LNCAP (cell line): ENCODE data around the gene CAB39.

Experiments used
- TF ChIP-seq, protein P1 (sequence below): fragments of 450-650 bp; IDR thresholded peaks from 2 replicates; pipeline ENCODE4 v1.5.1; 2017; ENCODE audit warnings: mild to moderate bottlenecking

Gene CAB39

DNA sequence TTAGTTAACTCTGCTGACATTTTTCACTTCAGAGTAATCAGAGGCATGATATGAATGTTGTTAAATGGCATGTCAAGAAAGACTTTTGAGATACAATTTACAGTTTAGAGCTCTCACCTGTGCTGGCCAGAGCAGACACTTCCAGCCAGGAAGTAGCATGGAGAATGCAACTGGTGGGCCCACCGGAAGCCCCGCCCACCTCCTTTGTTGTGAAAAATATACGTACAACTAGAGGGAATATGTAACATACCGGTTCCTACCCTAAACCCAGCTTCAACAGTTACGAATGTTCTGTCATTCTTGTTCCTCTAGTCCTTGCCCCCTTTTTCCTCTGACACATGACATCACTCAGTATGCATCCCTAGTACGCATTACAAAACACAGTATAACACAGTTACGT is 81.9 kb downstream of the CAB39 start:
- TF ChIP-seq, protein P1, sequence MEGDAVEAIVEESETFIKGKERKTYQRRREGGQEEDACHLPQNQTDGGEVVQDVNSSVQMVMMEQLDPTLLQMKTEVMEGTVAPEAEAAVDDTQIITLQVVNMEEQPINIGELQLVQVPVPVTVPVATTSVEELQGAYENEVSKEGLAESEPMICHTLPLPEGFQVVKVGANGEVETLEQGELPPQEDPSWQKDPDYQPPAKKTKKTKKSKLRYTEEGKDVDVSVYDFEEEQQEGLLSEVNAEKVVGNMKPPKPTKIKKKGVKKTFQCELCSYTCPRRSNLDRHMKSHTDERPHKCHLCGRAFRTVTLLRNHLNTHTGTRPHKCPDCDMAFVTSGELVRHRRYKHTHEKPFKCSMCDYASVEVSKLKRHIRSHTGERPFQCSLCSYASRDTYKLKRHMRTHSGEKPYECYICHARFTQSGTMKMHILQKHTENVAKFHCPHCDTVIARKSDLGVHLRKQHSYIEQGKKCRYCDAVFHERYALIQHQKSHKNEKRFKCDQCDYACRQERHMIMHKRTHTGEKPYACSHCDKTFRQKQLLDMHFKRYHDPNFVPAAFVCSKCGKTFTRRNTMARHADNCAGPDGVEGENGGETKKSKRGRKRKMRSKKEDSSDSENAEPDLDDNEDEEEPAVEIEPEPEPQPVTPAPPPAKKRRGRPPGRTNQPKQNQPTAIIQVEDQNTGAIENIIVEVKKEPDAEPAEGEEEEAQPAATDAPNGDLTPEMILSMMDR: no peak

DNA sequence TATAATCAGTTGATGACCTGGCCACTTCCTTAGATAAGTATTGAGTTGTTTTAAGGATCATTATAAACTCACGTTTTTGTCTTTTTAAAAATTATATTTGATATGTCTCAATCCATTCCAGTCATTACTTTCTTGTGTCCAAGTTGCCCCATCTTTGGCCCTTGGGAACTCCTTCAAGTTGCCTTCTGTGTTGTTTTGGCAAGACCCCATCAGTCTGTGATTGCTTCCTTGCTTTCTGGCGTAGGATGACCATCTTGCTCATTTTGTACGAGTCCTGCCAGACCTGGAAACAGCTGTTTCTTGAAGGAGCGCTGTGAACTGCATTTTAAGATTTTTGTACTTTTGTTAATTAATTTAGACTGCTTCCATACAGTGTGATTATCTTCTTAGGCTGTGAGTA is 83.2 kb downstream of the CAB39 start:
- TF ChIP-seq, protein P1: no peak

DNA sequence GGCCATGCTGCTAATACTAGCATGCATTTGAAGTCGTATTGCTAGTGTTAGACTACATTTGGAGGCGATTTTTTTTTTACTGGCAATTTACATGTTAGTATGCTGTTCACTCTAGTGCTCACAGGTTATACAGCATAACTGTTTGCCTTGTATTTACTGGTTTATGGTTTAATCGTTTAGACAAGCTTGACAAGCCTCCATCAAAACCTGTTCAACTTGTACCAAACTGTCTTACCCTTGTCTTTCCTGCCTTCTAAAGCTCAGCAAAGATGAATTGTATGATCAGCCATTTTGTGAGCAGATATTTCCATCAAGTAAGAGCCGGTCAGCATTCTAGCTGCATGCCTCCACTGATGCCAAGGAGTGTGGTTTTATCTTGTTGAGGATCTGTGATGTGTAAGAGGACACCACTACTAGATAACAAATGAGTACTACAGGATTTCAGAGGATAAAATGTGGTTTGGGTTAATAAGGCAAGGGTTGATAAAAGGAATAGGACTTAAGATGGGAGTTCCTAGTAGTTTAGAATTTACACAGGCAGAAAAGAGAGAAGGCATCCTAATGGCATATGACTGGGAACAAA is 83.7 kb downstream of the CAB39 start:
- TF ChIP-seq, protein P1: no peak

DNA sequence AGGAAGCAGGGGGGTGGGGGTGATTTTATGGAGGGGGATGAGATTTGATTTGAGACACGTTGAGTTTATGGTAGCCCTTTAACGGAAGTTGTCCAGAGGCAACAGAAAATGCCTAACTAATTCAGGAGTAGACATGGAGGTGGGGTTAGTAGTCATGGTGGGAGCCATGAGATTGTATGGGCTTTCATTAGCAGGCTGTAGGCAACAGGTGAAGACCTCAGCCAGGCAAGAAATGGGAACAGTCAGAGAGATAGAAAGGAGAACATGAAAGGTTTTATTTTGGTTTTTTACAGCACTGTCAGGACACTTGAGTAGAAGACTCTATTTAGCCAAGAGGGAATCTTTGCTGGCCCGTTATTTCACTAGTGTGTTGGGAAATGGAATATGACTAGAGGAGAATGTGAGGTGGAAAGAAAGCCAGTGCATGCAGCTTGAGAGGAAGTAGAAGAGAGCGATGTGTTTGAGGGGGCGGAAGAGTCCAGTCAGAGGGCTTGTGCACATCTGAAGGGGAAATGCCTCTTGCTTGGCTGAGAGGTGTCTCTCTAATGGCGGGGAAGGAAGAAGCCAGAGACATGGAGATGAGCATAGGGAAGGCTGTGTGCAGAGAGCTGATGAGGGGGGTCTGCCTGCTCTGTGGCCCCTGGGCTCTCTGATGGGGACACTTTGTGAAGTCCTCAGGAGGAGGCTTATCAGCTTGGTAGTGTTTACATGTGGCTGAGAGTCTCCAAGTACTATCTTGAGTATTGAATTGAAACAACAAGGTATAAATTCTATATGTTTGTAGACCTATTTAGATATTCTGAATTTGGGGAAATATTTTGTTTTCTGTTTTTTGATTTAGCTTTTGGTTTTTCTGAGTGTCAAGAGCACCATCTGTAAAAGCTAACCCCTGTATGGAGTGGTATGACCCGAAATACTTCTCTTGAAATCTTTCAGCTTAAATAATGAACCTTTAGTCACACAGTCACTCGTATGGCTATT is 85.2 kb downstream of the CAB39 start:
- TF ChIP-seq, protein P1: no peak

DNA sequence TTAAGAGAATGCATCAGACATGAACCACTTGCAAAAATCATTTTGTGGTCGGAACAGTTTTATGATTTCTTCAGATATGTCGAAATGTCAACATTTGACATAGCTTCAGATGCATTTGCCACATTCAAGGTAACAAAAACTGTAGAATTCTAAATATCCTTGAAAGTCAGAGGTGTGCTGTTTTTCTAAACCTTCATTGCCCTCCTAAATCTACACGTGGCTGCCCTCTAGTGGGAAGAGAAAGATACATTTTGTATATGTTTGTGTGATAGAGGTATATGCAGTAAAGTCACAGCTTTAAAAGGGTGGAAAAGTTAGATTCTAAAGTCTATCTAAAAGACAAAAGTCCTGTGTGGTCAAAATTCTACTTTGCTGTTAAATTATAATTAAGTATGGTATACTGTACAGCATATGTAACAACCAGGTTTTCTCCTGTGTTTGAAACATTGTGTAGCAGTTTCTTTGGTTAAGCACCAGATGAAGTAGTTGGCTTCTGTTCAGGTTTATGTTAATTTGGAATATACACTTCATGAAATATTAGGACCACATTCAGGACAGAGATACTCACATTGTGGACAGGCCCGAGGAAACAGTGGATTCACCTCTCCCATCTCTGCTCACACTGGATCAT is 86.2 kb downstream of the CAB39 start:
- TF ChIP-seq, protein P1: peak; percentile 54; the same call in 1 of the 2 replicates

DNA sequence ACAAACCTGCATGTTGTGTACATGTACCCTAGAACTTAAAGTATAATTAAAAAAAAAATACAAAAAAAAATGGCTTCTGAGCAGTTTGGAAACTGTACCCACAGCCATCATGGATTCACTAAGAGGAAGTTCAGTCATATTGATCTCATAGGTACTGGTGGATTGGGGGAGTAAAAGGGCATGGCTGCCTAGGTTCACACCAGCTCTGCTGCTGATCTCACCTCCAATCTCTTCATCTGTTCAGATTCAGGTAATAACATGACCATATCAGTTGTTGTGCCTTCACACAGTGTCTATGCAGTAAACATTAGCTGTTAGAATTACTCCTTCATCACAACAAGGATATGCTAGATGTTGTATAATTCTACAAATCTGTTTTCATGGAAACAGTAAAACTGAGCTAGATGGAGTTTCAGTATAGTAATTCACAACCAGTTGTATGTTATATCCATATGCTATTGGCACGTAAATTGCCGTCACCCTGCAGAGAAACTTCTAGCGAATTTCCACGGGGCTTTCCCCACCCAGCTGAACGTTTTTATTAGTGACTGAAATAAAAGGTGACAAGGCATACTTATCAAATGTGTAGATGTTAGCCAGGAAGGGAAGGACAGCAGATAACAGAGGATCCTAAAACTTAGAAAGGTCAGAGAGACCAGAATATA is 92.8 kb downstream of the CAB39 start:
- TF ChIP-seq, protein P1: no peak

DNA sequence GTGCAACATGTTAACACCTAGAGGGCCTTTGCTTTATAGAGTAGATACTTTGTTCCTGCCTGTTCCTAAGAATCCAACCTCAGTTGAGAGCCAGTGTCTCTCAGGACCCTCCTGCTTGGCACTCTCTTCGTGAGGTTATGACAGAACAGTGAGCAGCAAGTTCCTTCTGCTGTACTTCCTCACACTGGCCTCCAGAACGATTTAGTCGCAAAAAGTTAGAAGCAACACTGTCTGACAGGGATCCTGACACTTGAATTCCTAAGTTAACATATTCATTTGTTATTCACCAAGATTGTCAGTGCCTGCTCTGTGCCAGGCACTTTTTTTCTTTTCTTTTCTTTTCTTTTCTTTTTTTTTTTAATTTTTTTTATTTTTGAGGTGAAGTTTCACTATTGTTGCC is 95.1 kb downstream of the CAB39 start:
- TF ChIP-seq, protein P1: no peak
